ENCODE data around the gene REC114. TPM values are rescaled to one million over a fixed set of nuclear protein-coding genes. Genes with fewer than 3 reads are reported as not detected.

REC114 gene
- total RNA-seq, 4 donors from 2014 or later = not detected

DNA sequence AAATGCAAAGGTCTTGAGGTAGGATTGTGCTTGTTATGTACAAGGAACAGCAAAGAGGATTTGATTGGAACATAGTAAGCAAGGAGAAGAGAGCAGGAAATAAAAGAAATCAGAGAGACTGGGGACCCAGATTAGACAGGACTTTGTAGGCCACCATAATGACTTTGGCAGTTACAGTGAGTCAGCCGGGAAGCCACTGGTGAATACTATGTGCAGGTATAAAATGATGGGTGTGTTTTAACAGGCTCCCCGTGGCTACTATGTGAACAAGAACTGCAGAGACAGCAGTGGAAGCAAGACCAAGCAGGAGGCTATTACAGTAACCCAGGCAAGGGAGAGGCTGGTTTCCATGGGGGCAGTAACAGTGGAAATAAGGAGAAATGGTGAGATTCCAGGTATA, 135.1 kb downstream of the REC114 start:
- TF ChIP-seq, protein P1, sequence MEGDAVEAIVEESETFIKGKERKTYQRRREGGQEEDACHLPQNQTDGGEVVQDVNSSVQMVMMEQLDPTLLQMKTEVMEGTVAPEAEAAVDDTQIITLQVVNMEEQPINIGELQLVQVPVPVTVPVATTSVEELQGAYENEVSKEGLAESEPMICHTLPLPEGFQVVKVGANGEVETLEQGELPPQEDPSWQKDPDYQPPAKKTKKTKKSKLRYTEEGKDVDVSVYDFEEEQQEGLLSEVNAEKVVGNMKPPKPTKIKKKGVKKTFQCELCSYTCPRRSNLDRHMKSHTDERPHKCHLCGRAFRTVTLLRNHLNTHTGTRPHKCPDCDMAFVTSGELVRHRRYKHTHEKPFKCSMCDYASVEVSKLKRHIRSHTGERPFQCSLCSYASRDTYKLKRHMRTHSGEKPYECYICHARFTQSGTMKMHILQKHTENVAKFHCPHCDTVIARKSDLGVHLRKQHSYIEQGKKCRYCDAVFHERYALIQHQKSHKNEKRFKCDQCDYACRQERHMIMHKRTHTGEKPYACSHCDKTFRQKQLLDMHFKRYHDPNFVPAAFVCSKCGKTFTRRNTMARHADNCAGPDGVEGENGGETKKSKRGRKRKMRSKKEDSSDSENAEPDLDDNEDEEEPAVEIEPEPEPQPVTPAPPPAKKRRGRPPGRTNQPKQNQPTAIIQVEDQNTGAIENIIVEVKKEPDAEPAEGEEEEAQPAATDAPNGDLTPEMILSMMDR (IDR thresholded peaks at IDR 0.05) = no peak
- no peak for TF ChIP-seq POLR2A (IDR thresholded peaks at IDR 0.05)
- Histone ChIP-seq H3K4me3 (no peak overlapping the region), H3K9me3 (no peaks in the 10 kb centered on the region), H3K27me3 (no peaks in the 10 kb centered on the region), H3K36me3 (no peaks in the 10 kb centered on the region), H3K4me1 (peaks cover 0 to 9% of the 10 kb centered on the region in 2 donors), H3K27ac (no peak overlapping the region)
- DNase-seq = no peak
- intact Hi-C loops (cut with DNase I; ENCODE audit: low total_unique reads) = no loop called here

DNA sequence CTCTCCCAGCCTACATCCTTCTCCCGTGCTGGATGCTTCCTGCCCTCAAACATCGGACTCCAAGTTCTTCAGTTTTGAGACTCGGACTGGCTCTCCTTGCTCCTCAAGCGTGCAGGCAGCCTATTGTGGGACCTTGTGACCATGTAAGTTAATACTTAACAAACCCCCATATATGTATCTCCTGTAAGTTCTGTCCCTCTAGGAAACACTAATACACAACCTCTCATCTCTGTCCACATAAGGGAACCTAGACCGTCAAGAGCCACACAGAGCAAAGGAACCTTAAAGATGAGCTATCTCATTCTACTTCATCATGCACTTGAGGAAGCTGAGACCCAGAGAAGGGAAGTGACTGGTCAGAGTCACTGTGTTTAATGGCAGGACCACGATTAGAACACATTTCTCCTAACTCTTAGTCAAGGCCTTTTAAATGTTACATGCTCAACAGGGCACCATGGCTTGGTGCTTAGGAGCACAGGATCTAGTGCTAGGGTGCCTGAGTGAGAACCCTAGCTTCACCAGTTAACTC, 140.0 kb downstream of the REC114 start:
- Histone ChIP-seq H3K36me3 (no peaks in the 10 kb centered on the region), H3K27ac (no peak overlapping the region), H3K4me3 (no peak overlapping the region), H3K27me3 (no peaks in the 10 kb centered on the region), H3K4me1 (no peaks in the 10 kb centered on the region), H3K9me3 (no peaks in the 10 kb centered on the region)
- intact Hi-C loops (cut with DNase I; ENCODE audit: low total_unique reads) = no loop called here
- no peak for DNase-seq
- TF ChIP-seq, protein P1 (IDR thresholded peaks at IDR 0.05) = no peak
- no peak for TF ChIP-seq POLR2A (IDR thresholded peaks at IDR 0.05)

DNA sequence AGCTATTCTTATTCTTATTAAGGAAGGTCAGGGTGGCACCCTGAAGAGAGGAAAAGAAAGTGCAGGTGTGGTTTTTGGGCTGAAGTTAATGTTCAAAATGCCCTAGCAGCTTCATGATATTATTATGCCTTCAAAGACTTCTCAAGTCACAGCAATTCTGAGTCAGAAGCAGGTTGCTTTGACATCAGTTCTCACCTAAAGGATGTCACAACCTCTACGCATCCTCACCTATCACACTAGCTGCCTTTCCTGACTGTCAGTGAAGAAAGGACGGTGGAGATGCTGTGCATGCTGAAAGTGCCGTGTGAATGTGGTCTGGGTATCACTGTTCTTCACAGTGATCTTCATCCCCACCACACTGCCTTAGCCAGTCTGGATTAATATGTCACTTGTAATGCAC, 140.6 kb downstream of the REC114 start:
- H3K36me3 ChIP-seq = no peaks in the 10 kb centered on the region
- no peaks in the 10 kb centered on the region for H3K27me3 ChIP-seq
- TF ChIP-seq POLR2A (IDR thresholded peaks at IDR 0.05) = no peak
- TF ChIP-seq, protein P1 (IDR thresholded peaks at IDR 0.05) = no peak
- no peaks in the 10 kb centered on the region for H3K4me1 ChIP-seq
- no peak overlapping the region for H3K4me3 ChIP-seq
- no peak overlapping the region for H3K27ac ChIP-seq
- H3K9me3 ChIP-seq = no peaks in the 10 kb centered on the region
- intact Hi-C loops (cut with DNase I; ENCODE audit: low total_unique reads) = no loop called here
- no peak for DNase-seq

DNA sequence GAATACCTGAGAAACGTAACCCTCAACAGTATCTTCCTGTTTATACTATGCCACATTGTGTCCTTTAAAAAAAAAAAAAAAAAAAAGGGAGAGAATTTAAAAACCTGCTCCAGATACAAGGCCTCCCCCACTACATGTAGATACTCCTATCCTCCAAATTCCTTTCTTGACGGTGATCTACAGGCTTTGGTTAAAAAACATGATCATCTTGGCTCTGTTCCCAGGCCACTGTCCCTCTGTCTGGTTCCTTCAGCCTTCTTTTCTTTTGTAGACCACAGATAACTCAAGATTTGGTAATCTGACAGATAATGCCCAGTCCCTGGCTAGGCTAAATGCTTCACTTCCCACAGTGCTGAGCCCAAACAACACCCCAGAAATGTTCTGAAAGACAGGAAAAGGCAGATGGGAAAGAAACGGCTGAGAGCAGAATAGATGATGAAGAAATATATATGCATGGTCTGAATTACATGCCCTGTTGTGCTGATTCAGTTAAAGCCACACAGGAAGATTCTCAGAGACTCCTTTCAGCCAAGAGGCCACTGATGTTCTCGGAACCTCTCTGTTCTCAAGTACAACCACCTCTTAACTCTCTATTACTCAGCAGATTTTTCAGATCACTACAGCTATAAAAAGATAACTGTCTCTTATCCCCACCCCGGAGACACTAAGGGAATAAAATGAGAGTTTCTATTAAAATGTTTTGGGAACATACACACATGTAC, 141.9 kb downstream of the REC114 start:
- Histone ChIP-seq H3K36me3 (no peaks in the 10 kb centered on the region), H3K27me3 (no peaks in the 10 kb centered on the region), H3K27ac (no peak overlapping the region), H3K4me3 (no peak overlapping the region), H3K4me1 (no peaks in the 10 kb centered on the region), H3K9me3 (no peaks in the 10 kb centered on the region)
- TF ChIP-seq POLR2A (IDR thresholded peaks at IDR 0.05) = no peak
- TF ChIP-seq, protein P1 (IDR thresholded peaks at IDR 0.05) = no peak
- intact Hi-C loops (cut with DNase I; ENCODE audit: low total_unique reads) = no loop called here
- no peak for DNase-seq

DNA sequence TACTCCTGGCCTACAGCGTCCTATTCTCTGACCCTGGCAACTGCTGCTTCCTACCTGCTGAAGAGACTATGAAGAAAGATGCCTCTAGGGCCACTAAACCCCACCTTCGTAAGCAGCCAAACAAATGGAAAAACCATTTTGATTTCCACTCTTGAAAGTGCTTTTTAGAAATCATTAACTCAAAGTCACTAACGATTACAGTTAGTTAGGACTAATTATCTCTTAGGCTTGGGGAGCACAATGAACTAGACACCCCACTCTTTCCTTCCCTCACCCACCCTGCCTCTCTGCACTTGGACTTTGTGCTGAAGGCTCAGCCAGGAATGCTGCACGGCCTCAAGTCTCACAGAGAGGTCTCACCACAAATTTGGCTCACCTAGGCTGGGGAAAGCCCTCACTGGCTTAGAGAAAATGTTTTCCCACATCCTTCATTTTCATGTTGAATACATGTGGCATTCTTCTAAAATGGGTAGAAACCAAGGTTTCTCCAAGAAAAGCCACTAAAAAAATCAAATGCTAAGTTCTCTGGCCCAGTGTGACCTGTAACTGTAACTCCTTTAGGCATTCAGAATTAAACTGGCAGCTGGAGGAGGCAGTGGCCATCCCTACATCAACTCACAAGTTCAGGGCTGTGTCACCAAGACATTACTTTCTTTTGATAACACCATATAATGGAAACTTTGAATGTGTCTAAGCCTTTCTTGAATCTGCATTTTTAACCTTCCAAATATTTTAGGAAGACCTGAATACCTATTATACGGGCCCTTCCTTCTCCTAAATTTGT, 143.1 kb downstream of the REC114 start:
- DNase-seq = no peak
- no peak overlapping the region for H3K4me3 ChIP-seq
- TF ChIP-seq, protein P1 (IDR thresholded peaks at IDR 0.05) = no peak
- TF ChIP-seq POLR2A (IDR thresholded peaks at IDR 0.05) = no peak
- H3K27me3 ChIP-seq = no peaks in the 10 kb centered on the region
- H3K27ac ChIP-seq = no peak overlapping the region
- no peaks in the 10 kb centered on the region for H3K36me3 ChIP-seq
- intact Hi-C loops (cut with DNase I; ENCODE audit: low total_unique reads) = no loop called here
- no peaks in the 10 kb centered on the region for H3K9me3 ChIP-seq
- no peaks in the 10 kb centered on the region for H3K4me1 ChIP-seq

Measured in uterus (tissue), 4 donors.